Nephron progenitor cell (in vitro differentiated cells): Measurements from ENCODE around the gene PLCL1.

Source experiments
- DNase-seq: peaks from one replicate; pipeline ENCODE4 v3.0.0; 2021
- H3K27ac Mint-ChIP-seq: 2 replicates; pipeline ENCODE4 v1.8.0; 2021; ENCODE audit warnings: mild to moderate bottlenecking, moderate library complexity, mixed read lengths
- H3K27me3 Mint-ChIP-seq: 2 replicates; pipeline ENCODE4 v1.8.0; 2021; ENCODE audit warnings: mild to moderate bottlenecking, low read depth, mixed read lengths; ENCODE audit not compliant: poor library complexity
- H3K36me3 Mint-ChIP-seq: 2 replicates; pipeline ENCODE4 v1.8.0; 2021; ENCODE audit warnings: low read depth, mixed read lengths
- H3K4me1 Mint-ChIP-seq: 2 replicates; pipeline ENCODE4 v1.8.0; 2021; ENCODE audit warnings: mixed read lengths
- H3K4me3 Mint-ChIP-seq: 2 replicates; pipeline ENCODE4 v1.8.0; 2021; ENCODE audit warnings: mild to moderate bottlenecking, moderate library complexity, mixed read lengths
- H3K9me3 Mint-ChIP-seq: 2 replicates; pipeline ENCODE4 v1.8.0; 2021; ENCODE audit warnings: mild to moderate bottlenecking, moderate library complexity, mixed read lengths
- TF ChIP-seq, protein P1 (sequence below): fragments of 200-600 bp; sonication (generic); IDR thresholded peaks from 2 replicates; pipeline ENCODE4 v1.5.0; 2021; ENCODE audit warnings: antibody characterized with exemption

Gene PLCL1

GRCh38 chr2:197930570-197931278, 126.3 kb downstream of the PLCL1 start:
- no peaks in the 10 kb centered on the region for H3K27me3 Mint-ChIP-seq
- no peaks in the 10 kb centered on the region for H3K4me1 Mint-ChIP-seq
- no peak overlapping the region for H3K27ac Mint-ChIP-seq
- H3K9me3 Mint-ChIP-seq: no peaks in the 10 kb centered on the region
- no peaks in the 10 kb centered on the region for H3K36me3 Mint-ChIP-seq
- no peak overlapping the region for H3K4me3 Mint-ChIP-seq
- TF ChIP-seq, protein P1, sequence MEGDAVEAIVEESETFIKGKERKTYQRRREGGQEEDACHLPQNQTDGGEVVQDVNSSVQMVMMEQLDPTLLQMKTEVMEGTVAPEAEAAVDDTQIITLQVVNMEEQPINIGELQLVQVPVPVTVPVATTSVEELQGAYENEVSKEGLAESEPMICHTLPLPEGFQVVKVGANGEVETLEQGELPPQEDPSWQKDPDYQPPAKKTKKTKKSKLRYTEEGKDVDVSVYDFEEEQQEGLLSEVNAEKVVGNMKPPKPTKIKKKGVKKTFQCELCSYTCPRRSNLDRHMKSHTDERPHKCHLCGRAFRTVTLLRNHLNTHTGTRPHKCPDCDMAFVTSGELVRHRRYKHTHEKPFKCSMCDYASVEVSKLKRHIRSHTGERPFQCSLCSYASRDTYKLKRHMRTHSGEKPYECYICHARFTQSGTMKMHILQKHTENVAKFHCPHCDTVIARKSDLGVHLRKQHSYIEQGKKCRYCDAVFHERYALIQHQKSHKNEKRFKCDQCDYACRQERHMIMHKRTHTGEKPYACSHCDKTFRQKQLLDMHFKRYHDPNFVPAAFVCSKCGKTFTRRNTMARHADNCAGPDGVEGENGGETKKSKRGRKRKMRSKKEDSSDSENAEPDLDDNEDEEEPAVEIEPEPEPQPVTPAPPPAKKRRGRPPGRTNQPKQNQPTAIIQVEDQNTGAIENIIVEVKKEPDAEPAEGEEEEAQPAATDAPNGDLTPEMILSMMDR: no peak
- no peak for DNase-seq

DNA sequence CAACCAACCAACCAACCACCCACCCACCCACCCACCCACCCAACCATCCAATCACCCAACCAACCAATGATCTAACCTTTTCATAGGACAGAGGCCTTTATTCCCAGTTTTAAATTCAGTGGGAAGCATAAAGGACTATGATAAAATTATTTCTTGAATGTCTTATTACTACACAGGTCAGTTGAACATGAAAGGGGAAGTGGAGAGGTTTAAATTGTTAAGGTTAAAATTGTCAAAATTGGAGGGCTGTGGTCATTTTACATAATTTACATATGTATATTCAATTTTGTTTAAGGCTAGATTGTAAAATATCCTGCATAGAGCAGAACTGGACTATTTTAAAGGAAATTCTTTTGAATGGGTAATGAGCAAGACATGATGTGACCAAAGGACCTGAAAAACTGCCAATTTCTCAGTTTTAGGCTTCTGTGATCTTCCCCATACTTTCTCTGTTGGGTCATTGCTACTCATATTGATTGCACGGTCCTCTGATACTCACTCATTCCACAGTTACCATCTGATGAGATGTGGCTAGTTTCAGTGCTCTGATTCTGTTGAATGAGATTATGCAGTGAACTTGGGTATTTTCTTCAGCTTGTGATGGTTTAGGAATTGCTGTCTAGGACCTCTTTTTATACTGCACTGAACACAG, 127.4 kb downstream of the PLCL1 start:
- Mint-ChIP-seq H3K36me3 (no peaks in the 10 kb centered on the region), H3K27ac (no peak overlapping the region), H3K4me1 (no peaks in the 10 kb centered on the region), H3K4me3 (no peak overlapping the region), H3K27me3 (no peaks in the 10 kb centered on the region), H3K9me3 (no peaks in the 10 kb centered on the region)
- no peak for DNase-seq
- TF ChIP-seq, protein P1: no peak

DNA sequence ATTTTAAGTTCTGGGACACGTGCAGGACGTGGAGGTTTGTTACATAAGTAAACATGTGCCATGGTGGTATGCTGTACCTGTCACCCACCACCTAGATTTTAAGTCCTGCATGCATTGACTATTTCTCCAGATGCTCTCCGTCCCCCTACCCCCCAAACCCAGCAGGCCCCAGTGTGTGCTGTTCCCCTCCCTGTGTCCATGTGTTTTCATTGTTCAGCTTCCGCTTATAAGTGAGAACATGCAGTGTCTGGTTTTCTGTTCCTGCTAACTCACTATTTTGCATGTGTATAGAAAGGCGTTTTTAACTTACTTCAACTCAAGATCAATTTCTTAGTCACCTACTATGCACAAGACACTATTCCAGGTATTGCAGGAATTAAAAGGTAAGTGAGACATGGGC, 128.0 kb downstream of the PLCL1 start:
- H3K27me3 Mint-ChIP-seq: no peaks in the 10 kb centered on the region

DNA sequence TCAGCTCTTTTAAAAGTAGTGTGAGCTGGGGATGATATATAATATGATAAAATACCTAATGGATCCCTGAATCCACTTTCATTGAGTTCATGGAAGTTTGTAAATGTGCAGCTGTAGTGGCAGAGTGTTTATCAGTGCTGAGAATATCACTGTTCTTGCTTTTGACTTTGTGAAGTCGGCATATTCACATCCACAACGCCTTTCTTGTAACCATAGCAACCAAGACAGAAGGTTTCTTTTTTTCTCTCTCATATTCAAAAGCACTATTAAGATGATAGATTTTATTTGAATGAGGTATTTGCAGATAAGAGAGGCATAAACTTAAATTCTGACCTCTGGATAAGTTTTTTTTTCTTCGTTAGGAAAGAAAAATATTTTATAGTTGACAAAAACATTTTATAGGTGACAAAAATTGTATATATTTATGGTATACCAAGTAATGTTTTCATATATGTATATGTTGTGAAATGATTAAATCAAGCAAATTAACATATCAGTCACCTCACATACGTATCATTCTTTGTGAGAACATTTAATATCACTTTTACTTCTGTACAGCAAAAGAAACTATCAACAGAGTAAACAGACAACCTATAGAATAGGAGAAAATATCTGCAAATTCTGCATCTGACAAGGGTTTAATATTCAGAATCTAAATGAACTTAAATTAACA, 130.0 kb downstream of the PLCL1 start:
- no peak for DNase-seq
- no peaks in the 10 kb centered on the region for H3K4me1 Mint-ChIP-seq
- H3K4me3 Mint-ChIP-seq: no peak overlapping the region
- TF ChIP-seq, protein P1: no peak
- H3K27ac Mint-ChIP-seq: no peak overlapping the region
- no peaks in the 10 kb centered on the region for H3K36me3 Mint-ChIP-seq
- no peaks in the 10 kb centered on the region for H3K27me3 Mint-ChIP-seq
- no peaks in the 10 kb centered on the region for H3K9me3 Mint-ChIP-seq

More for the DNA sequence above, 128.0 kb downstream of the PLCL1 start:
- Mint-ChIP-seq H3K9me3 (no peaks in the 10 kb centered on the region), H3K27ac (no peak overlapping the region), H3K36me3 (no peaks in the 10 kb centered on the region), H3K4me3 (no peak overlapping the region), H3K4me1 (no peaks in the 10 kb centered on the region)
- DNase-seq: no peak
- TF ChIP-seq, protein P1: no peak

DNA sequence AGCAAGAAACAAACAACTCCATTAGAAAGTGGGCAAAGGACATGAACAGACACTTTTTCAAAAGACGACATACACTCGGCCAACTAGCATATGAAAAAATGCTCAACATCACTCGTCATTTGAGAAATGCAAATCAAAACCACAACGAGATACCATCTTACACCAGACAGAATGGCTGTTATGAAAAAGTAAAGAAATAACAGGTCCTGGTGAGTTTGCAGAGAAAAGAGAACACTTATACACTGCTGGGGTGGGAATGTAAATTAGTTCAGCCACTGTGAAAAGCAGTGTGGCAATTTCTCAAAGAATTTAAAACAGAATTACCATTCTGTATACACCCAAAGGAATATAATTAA, 130.5 kb downstream of the PLCL1 start:
- DNase-seq: no peak
- Mint-ChIP-seq H3K4me1 (no peaks in the 10 kb centered on the region), H3K4me3 (no peak overlapping the region), H3K9me3 (no peaks in the 10 kb centered on the region), H3K36me3 (no peaks in the 10 kb centered on the region), H3K27me3 (no peaks in the 10 kb centered on the region), H3K27ac (no peak overlapping the region)
- TF ChIP-seq, protein P1: no peak
